Inflammatory macrophage treated with lipopolysaccharide for 1 hour (primary cell): ENCODE results near the gene DGKH.
A peak's percentile ranks its signal among the peaks of the same experiment; 100 is the strongest.
"Not testable (repeated sequence)": the region's sequence is repeated elsewhere in the genome, so short reads cannot be mapped to it uniquely, and the experiment has no call there.

ENCODE experiments used
- DNase-seq, 2 donors: peaks; one replicate each; pipeline ENCODE4 v3.0.0-alpha.2; 2020 to 2022

DGKH gene

DNA sequence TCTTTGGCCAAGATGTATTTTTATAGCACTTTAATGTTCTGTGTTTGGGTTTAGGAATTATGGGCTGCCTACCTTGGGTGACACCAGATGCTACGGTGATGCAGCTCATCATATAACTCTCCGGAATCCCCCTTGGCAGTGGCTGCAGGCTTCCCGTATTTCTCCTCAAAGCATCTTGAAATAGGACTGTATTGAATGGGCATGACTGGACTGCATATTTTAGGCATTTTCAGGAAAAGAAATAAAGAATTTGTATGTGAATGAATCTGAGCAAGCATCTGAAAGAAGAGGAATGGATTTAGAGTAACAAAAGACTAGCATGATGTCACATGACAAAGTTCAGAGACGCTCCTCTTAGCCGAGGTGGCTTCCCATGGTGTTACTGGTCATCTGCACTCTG lies 70.6 kb downstream of the DGKH start:
- DNase-seq = no peak

DNA sequence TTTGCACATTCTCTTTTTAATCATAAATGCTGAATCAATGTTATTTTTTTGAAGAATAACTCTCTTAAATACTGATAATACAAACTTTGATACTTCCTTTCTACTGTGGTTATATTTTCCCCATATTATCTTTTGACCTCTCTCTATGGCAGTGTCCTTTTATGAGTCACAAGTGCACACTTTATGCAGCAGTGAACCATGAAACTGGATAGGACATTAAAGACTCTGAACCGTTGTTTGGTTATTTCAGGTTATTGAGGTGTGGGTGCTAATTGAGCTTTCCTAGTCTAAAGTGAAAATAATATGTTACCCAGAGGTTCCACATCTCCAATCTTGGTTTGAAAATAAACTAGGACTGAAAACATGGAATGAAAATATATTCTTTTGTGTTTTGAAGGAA lies 71.4 kb downstream of the DGKH start:
- DNase-seq = no peak

DNA sequence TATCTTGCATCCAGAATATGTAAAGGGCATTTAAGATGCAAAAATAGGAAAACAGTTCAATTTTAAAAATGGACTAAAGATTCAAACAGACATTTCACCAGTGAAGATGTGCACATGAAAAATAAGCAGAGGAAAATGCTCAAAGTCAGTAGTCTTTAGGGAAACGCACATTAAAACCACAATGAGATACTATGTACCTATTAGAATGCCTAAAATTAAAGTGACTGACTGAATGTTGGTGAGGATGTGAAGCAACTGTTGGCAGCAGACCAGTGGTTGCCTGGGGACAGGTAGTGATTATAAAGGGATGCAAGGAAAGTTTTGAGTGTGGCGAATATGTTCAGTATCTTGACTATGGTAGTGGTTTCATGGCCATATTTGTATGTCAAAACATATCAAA lies 75.2 kb downstream of the DGKH start:
- no peak for DNase-seq

DNA sequence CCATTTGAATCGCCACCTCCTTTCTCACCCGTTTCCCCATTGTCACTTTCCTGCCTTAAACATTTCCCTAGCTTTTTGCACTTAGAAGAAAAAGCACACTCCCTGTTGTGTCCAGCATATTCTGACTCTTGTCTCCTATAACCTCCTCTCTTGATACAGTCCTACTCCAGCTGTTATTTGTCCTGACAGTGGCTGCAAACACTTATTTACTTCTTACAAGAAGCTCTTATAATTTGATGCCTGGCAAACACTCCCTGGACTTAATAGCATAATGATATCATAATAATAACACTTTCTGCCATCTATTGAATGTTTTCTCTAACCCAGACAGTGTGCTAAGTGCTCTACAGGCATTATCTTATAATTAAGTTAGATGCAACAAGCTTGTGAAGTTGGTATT lies 76.6 kb downstream of the DGKH start:
- DNase-seq = no peak

DNA sequence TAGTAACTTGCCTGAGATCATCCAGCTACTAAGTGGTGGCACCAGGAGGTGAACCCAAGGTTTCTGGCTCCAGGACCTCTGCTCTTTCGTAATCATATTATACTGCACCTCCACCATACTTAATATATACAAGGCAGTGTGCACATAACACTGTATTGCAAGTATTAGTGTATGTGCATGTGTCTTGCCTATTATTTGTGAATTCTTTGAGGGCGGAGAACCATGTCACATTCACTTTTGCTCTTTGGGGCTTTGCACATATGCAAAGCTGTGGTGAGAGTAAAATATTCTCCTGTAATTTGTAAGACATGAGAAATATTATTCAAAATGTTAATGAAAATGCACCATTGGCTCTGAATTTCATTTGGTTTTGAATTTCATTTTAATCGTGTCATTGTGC lies 78.6 kb downstream of the DGKH start:
- DNase-seq = no peak

DNA sequence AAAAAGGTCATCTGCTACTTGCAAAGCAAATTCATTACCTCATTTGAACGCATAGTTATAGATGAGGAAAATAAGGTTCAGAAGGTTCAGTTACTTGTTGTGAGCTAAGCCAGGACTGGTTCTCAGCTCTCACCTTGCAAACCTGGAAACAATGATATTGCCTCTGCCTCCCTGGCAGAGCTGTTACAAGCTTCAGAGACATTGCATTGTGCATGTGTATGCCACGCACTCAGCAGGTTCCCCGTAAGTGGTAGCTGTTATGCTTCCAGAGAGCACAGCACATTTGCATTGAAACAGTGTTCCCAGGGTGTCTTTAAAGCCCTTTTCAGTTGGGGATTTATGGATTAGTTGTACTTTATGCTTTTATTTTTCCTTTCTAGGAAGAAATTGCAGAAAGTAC lies 80.6 kb downstream of the DGKH start:
- DNase-seq = no peak

DNA sequence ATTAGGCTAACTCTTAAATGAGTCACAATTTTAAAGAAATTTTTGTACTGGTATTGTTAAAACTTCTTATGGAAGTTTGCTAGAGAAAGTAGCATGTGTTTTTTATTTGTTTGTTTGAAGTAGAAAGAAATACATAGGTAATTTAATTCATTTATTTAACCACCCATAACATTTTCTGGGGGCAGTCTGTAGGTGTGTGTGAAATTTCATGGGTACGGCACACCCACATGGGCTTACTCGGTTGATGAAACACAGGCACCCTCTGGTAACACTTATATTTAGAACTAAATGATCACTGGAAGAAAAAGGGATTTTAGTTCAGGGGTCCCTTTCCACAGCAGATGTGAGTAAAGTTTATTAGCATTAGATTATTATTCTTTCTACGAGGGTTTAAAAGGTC lies 88.1 kb downstream of the DGKH start:
- no peak for DNase-seq

DNA sequence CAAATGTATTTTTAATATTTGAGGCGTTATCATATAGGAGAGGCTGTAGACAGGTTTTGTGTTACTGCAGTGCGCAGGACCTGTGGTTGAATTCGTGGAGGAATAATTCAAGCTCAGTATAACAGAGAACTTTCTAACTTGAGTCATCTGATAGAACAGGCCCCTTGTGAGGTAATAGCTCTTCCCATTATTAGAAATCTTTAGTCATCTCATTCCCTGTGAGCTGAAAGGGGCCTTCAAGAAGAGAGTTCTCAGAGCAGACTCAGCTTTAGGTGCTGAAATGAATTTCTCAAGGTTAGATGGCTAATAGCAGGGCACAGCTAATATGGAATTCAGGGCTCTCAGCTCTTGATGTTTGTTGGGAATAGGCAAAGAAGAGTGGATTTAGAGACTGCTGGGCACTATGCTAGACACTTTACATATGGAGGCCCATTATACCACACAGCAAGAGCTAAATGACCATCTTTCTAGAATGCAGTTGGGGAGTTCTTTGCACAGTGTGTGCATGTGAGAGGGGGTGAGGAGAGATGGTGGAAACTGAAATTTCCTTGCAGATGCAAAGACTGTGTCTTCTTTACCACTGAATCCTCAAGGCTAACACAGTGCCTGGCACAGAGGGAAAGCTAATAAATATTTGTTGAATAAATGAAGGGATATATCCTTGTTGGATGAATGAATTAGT lies 89.5 kb downstream of the DGKH start:
- peak in 1 of 2 donors; percentile 19 for DNase-seq

DNA sequence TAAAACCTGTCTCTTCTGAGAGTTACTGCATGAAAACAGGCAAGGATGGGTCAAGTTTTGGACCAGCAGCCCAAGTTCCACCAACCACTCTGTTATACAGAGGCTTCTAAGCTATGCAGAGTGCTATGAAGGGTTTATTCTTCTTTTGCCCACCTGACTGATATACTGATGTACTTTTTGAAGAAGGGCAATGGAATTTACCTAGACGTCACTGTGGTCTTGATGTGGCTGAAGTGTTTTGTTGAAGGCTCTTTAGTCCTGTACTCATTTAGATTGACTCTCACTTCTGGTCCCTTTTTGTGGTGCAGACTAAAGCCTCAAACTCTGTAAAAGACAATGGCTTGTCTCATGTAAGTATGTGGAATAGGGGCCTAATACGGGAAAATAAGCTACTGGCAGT lies 92.0 kb downstream of the DGKH start:
- DNase-seq = no peak

DNA sequence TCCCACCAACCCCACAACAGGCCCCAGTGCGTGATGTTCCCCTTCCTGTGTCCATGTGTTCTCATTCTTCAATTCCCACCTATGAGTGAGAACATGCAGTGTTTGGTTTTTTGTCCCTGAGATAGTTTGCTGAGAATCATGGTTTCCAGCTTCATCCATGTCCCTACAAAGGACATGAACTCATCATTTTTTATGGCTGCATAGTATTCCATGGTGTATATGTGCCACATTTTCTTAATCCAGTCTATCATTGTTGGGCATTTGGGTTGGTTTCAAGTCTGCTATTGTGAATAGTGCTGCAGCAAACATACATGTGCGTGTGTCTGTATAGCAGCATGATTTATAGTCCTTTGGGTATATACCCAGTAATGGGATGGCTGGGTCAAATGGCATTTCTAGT lies 92.6 kb downstream of the DGKH start:
- not testable (repeated sequence) for DNase-seq

DNA sequence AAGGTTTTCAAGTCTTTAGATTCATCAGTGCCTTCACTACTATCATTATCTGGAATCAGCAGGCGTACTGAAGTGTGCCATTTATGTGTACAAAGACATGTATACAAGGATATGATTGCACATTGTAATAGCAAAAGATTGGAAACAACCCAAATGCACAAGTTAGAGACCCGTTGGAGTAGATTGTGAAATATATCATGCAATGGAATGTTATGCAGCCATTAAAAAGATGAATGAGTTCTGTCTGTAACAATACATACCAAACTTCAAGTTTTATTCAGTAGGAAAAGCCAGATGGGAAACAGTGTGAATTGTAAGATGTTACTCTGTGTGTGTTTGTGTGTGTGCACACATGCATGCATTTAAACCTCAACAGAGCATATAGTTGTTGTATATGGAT lies 97.9 kb downstream of the DGKH start:
- DNase-seq = no peak

DNA sequence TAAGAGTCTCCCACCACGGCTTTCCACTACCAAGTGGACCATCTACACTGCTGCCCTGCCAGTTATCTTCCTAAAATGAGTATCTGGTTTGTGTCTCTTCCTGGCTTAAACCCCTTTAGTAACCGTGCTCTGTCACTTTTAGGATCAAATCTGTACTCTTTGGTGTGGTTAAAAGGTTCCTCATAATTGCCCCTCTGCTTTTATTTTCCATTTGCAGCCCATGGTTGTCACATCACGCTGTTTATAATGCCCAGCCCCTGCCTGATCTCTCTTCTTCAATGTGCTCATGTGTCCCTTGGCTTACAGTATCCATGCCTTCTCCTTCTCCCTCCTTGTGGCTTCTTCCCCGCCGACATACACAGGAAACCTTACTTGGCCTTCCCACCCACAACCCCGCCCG lies 100.1 kb downstream of the DGKH start:
- peak in 1 of 2 donors; percentile 10 for DNase-seq

DNA sequence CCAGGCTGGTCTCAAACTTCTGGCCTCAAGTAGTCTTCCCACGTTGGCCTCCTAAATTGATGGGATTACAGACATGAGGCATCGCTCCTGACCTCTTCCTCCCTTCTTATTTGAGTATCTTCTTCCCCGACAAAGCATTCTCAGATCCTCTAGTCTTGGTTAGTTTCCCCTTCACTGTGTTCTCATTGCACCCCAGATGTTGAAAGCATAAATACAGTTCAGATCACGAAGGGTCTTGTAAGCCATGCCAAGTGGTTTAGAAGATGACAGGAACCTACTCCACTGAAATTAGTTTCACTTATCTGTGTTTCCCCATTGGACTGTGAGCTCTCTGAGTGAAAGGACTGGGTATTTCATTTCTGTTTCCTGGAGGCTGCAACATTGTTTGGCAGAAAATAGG lies 100.7 kb downstream of the DGKH start:
- DNase-seq = peak; percentile 19 to 27

DNA sequence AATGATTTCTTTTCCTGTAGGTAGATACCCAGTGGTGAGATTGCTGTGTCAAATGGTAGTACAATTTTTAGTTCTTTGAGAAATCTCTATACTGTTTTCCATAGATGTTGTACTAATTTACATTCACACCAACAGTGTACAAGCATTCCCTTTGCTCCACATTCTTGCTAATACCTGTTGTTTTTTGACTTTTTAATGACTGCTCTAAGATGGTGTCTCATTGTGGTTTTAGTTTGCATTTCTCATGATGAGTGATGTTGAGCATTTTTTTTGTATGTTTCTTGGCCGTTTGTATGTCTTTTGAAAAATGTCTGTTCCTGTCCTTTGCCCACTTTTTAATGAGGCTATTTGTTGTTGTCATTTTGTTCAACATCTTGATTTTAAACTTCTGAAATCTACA lies 103.3 kb downstream of the DGKH start:
- no peak for DNase-seq

DNA sequence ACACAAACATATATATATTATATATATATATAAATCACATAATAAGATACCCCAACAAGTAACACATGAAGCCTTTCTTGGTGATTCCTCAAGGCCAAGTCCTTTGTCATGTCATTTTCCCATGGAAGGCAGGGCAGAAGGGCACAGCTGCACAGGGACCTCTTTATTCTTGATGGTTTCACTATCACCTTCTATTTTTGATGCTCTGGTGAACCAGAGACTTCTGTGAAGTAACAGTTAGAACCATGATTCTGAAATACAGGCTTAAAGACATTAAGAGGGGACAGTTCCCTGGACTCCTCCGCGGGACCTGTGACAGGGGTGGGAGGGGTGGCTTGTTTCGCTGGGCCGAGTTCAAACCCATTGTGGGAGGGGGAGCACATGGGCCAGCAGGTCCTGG lies 104.0 kb downstream of the DGKH start:
- DNase-seq = no peak

DNA sequence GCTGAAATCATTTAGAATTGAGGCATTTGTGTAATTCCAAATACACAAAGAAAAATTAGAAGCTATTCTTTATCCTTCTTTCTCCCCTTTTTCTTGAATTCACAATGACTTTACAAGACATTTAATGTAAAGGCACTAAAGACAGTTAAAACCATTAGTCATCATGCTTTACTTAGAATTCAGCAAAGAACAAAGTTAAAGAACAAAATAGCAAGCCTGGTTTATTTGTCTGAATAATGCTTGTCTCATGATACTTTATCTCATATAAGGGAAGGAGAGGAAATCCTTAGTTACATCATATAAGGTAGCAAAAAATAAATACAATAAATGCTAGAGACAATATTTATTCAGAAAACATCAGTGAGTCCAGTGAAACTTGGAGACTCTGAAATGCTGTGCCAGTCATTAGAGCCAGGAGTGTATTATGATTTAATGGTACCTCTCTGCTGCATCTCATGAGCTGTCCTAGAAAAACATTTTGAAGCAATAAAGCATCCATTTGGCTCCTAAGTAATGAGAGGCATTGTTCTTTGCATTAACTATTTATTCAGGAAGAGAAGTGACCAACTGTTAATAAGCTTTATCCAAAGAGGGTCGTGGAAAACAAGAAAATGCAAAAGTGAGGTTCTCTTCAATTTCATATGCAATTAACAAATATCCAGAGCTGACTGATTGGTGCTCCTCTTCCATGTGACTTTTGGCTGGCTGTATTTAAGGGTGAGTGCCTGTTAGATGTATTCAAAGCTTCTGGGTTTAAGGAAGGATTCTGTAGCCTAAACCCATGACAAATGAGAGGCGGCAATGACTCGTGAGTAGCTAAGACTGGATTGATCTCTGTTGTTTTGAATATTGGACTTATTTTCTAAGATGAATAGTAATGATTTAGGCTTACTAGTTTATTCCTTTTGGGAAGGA lies 105.0 kb downstream of the DGKH start:
- peak; percentile 28 to 48 for DNase-seq

DNA sequence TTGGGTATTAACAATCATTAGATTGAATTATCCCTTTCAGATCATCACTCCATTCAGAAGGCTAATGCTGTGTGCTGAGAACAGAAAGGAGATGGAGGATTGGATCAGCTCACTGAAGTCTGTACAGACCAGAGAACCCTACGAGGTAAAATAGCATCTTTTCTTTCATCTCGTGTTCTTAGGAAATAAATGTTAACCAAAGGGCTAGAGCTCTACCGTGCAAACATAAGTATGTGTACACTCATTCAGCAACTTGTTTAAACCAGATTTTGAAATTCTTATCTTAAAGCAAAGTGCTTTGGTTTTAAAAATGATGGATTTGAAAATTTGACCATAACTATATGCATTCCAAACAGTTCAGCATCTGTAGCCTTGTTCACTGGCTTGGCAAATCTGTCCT lies 106.8 kb downstream of the DGKH start:
- DNase-seq = no peak

DNA sequence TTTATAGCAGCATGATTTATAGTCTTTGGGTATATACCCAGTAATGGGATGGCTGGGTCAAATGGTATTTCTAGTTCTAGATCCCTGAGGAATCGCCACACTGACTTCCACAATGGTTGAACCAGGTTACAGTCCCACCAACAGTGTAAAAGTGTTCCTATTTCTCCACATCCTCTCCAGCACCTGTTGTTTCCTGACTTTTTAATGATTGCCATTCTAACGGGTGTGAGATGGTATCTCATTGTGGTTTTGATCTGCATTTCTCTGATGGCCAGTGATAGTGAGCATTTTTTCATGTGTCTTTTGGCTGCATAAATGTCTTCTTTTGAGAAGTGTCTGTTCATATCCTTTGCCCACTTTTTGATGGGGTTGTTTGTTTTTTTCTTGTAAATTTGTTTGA lies 114.9 kb downstream of the DGKH start:
- not testable (repeated sequence) for DNase-seq

DNA sequence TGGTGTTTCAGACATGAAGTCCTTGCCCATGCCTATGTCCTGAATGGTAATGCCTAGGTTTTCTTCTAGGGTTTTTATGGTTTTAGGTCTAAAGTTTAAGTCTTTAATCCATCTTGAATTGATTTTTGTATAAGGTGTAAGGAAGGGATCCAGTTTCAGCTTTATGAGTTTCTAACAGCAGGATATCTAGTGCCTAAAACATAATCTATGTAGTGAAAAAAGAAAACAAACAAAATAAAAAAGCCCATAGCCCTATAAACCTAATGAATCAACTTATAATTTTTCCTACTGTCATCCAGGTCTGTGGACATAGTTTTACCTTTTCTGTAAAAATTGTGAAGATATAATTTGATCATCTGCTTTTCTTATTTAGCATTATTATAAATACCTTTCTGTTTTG lies 115.5 kb downstream of the DGKH start:
- DNase-seq = not testable (repeated sequence)

DNA sequence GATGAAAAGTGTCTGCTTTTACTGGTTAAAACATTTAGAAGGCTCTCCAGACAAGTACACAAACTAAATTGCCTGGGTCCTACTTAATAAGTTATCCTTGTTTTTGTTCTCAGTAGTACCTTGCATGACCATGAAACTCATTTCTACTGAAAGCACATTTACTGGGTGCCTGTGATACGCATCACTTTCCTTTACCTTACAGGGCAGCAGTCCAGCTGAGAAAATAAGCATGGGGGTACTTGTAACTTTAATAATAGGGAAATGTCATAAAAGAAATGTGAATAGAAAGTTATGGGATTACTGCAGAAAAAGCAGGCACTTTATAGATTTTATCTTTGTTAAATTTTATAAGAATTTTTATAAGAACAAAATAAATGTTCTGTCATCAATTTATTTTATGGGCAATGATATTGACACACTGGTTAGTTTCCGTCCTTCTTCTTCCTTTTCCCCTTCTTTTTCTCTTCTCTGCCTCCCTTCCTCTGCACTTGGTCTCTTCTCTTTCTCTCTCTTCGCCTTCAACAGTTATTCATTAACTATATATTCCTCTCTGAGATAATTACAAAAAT lies 116.2 kb downstream of the DGKH start:
- no peak for DNase-seq

DNA sequence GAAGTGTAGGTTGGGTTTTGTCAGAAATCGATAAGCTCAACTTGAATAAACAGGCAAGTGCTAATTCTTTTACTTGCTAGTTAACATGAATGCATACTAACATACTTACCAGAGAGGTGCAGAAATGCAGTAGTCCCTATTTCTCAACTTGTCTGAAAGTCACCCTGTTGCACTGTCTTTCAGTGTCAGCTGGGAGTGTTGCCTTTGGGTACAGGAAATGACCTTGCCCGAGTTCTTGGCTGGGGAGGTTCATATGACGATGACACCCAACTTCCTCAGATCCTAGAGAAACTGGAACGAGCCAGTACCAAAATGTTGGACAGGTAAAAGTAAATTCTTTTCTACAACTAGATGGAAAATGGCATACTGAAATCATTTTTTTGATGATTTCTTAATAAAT lies 120.0 kb downstream of the DGKH start:
- DNase-seq = peak; percentile 18 to 57

DNA sequence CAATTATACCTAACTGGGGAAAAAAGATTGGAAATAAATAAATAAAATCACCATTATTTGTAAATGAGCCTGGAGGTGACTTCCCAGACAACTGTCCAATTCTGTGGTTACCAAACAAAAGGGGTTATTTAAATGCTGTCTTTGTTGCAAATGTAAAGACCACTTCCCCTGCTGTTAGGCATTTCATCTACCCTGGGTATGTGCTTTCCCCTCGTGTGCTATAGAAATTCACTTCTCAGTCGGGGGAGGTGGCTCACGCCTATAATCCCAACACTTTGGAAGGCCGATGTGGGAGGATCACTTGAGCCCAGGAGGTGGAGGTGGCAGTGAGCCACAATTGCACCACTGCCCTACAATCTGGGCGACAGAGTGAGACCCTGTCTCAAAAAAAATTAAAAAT lies 121.6 kb downstream of the DGKH start:
- no peak for DNase-seq

DNA sequence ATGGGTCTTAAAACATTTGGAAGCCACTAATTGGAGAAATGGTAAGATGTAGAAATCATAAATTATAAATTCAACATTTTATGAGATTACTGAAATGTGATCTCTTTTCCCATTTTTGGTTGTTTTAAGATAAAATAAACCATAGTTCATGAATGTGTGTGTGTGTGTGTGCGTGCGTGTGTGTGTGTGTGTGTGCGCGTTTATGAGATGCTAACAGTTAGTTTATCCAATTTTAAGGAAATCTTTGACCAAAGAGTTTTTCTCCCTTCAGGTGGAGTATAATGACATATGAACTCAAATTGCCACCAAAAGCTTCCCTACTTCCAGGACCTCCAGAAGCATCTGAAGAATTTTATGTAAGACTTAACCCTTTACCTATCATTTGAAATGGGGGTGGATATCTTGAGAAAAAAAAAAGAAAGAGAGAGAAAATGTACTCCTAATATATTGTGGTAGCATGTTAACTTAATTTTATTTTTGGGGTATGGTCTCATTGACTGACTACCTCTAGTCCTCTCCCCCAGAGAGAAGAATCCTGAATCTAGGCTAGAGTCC lies 125.4 kb downstream of the DGKH start:
- DNase-seq = no peak
